Subcutaneous adipose tissue (tissue), 4 donors: ENCODE results near the gene E2F1. TPM values are rescaled to one million over a fixed set of nuclear protein-coding genes. Genes with fewer than 3 reads are reported as not detected.

ENCODE experiments used
- total RNA-seq, 4 donors: library from RNA; depleted of rRNA; stranded (reverse); fragments of >200 nt; gene quantifications; one replicate each; pipeline ENCODE4 v1.1.0, GENCODE V29; 2016
- TF ChIP-seq, protein P1 (sequence below): fragments of 450-650 bp; IDR thresholded peaks from one replicate; pipeline ENCODE4 v1.5.1; 2016; ENCODE audit warnings: low read depth, mild to moderate bottlenecking, control low read depth, antibody characterized with exemption, moderate library complexity

E2F1 gene
- total RNA-seq, 4 donors from 2014 or later = 1.3 to 1.9 (median 1.7) TPM

DNA sequence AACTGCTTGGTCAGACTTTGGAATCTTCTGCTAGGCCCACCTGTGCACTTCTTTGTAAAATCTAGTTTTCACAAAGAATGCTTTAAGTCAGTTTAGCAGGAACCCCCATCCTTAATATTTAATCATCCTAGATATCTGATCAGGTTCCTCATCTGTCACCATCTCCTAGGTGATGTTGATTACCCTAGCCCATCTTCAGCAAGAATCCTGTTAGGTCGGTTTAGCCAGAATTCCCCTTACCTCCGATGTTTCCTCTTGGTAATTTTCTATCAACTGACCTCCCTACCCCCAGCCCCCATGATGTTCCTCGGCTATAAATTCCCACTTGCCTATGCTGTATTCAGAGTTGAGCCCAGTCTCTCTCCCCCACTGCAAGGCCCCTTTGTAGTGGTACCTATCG lies 42.9 kb upstream of the E2F1 start:
- TF ChIP-seq, protein P1, sequence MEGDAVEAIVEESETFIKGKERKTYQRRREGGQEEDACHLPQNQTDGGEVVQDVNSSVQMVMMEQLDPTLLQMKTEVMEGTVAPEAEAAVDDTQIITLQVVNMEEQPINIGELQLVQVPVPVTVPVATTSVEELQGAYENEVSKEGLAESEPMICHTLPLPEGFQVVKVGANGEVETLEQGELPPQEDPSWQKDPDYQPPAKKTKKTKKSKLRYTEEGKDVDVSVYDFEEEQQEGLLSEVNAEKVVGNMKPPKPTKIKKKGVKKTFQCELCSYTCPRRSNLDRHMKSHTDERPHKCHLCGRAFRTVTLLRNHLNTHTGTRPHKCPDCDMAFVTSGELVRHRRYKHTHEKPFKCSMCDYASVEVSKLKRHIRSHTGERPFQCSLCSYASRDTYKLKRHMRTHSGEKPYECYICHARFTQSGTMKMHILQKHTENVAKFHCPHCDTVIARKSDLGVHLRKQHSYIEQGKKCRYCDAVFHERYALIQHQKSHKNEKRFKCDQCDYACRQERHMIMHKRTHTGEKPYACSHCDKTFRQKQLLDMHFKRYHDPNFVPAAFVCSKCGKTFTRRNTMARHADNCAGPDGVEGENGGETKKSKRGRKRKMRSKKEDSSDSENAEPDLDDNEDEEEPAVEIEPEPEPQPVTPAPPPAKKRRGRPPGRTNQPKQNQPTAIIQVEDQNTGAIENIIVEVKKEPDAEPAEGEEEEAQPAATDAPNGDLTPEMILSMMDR = no peak

DNA sequence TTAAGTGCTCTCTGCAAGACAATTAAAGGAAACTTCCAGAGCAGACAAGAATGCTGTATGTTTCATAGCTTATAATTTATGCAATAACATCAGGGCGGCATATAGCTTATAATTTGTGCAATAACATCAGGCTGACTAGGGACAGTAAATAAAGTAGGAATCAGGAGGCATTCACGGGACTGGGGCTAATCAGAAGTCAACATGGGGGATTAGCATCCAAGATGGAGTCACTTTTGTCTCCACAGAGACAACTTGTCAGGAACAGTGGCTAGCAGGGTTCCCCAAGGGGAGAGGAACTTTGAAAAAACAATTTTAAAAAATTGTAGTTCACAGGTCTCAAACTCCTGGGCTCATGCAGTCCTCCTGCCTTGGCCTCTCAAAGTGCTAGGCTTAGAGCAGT lies 42.3 kb upstream of the E2F1 start:
- TF ChIP-seq, protein P1 = no peak

DNA sequence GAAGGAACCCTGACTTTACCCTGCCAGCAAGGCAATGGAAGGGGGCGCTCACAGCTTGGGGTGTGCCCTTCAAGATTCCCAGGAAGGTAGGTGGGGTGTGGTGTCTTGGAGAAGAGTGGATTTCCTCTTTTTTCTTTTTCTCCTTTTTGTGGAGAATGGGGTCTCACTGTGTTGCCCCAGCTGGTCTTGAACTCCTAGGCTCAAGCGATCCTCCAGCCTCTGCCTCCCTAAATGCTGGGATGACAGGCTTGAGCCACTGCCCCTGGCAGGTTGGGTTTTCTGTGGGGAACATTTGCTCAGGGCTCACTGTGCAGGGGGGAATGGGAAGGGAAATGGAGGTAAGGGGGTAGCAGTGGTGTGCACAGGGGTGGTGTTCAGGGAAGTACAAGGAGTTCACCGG lies 41.6 kb upstream of the E2F1 start:
- TF ChIP-seq, protein P1 = no peak

DNA sequence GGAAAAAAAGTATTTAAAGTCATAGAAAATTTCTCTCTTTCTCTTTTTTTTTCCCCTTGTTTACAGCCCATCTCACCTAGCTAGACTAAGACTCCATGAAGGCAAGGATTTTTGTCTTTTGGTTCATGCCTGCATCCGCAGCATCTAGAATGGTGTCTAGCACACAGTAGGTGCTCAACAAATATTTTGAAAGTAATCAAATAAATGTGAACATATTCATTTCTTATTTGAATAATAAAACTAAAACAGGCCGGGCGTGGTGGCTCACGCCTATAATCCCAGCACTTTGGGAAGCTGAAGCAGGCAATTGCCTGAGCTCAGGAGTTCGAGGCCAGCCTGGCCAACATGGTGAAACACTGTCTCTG lies 40.9 kb upstream of the E2F1 start:
- TF ChIP-seq, protein P1 = no peak

DNA sequence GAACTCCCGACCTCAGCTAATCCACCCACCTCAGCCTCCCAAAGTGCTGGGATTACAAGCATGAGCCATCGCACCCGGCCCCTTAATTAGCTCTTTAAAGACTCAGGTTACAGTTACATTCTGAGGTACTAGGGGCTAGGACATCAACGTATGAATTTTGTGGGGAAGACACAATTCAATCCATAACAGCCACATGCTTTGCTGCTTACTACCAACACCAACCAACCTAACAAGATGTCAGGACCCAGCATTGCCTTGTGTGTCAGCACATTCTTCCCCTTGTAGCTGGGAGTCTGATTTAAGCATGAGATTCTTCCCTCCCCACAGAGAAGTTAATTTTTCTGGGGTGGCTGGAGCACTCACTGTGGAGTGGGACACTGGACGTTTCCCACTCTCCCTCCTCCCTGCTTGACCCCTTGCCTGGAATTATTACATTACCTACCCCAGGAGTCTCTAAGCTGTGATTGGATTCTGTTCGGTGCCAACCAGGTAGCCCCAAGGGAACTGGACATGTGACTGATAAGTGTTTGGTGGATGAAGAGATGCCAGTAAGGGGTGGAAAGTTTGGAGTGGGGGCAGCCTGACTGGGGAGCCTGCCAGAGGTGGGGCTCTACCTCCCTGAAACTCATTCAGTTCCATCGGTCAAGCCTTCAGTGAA lies 39.6 kb upstream of the E2F1 start:
- TF ChIP-seq, protein P1 = no peak

DNA sequence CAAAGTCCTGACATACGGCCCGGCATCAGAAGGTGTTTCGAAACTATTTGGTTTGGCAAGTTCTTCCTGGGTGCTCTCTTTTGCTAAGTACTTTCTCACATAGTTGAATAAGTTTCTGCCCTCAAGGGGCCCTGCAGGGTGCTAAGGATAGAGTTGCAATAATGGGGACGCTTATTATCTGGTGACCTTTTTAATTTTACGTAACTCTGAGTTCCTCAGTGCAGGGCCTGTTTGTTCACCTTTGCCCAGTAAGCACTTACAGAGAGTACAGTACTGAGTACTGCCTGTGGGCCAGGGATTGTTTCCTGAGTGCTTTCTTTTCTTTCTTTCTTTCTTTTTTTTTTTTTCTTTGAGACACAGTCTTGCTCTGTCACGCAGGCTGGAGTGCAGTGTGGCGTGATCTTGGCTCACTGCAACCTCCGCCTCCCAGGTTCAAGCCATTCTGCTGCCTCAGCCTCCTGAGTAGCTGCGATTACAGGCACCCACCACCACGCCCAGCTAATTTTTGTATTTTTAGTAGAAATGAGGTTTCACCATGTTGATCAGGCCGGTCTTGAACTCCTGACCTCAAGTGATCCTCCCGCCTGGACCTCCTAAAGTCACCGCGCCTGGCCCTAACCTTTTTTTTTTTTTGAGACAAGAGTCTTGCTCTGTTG lies 38.4 kb upstream of the E2F1 start:
- TF ChIP-seq, protein P1 = no peak

DNA sequence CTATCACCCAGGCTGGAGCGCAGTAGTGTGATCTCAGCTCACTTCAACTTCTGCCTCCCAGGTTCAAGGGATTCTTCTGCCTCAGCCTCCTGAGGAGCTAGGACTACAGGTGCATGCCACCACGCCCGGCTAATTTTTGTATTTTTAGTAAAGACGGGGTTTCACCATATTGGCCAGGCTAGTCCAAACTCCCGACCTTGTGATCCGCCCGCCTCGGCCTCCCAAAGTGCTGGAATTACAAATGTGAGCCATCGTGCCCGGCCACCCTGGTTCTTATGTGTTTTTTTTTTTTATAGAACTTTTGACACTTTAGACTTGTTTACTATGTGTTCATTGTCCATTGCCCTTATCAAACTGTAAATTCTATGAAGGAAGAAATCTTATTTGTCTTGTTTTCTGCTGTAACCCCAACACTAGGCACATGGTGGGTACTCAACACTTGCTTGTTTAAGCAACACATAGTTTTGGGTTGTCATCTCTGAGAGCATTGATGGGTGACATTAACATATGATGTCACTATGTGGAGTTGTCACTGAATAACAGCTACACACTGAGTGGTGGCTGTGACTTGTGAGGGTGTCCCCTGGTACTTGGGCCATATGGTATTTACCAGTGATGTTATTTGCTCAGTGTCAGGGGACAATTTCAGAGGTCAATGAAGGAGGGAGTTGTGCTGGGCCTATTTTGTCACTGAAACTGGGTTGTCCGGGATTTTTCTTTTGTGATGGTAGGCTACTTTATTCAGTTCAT lies 35.4 kb upstream of the E2F1 start:
- TF ChIP-seq, protein P1 = no peak
